Suprapubic skin (tissue), 4 donors: ENCODE measurements around the gene NBEAL1.
"Not testable (repeated sequence)": the region's sequence is repeated elsewhere in the genome, so short reads cannot be mapped to it uniquely, and the experiment has no call there.

Source experiments
- POLR2A ChIP-seq, 2 donors: fragments of 450-650 bp; IDR thresholded peaks; one replicate each; pipeline ENCODE4 v1.6.1; 2017; ENCODE audit warnings: antibody characterized with exemption in 2 of 2, mild to moderate bottlenecking in 2 of 2, moderate library complexity in 2 of 2
- POLR2AphosphoS5 ChIP-seq, 3 donors: sonication (generic); formaldehyde crosslinking; IDR thresholded peaks; one replicate each; pipeline ENCODE4 v1.6.1; 2017; ENCODE audit warnings: antibody characterized with exemption in 3 of 3
- TF ChIP-seq, protein P1 (sequence below), 2 donors: fragments of 200-600 bp in 1 of 2; fragments of 450-650 bp in 1 of 2; sonication (generic) in 1 of 2; IDR thresholded peaks; one replicate each; pipeline ENCODE4 v1.5.1; 2016 to 2019; ENCODE audit warnings: antibody characterized with exemption in 2 of 2, mild to moderate bottlenecking in 1 of 2, moderate library complexity in 1 of 2

DNA sequence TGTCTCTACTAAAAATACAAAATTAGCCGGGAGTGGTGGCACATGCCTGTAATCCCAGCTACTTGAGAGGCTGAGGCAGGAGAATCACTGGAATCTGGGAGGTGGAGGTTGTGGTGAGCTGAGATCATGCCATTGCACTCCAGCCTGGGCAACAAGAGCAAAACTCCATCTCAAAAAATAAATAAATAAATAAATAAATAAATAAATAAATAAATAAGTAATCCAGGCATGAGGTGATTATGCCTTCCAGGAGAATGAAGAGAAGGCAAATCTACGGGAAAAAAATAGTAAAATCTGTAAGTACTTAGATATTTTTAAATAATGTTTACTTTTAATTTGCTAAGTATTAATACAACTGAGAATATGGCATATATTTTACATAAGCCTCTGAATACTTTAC is 45.3 kb upstream of the NBEAL1 start:
- TF ChIP-seq, protein P1, sequence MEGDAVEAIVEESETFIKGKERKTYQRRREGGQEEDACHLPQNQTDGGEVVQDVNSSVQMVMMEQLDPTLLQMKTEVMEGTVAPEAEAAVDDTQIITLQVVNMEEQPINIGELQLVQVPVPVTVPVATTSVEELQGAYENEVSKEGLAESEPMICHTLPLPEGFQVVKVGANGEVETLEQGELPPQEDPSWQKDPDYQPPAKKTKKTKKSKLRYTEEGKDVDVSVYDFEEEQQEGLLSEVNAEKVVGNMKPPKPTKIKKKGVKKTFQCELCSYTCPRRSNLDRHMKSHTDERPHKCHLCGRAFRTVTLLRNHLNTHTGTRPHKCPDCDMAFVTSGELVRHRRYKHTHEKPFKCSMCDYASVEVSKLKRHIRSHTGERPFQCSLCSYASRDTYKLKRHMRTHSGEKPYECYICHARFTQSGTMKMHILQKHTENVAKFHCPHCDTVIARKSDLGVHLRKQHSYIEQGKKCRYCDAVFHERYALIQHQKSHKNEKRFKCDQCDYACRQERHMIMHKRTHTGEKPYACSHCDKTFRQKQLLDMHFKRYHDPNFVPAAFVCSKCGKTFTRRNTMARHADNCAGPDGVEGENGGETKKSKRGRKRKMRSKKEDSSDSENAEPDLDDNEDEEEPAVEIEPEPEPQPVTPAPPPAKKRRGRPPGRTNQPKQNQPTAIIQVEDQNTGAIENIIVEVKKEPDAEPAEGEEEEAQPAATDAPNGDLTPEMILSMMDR (IDR thresholded peaks at IDR 0.05) = not testable (repeated sequence)
- not testable (repeated sequence) for TF ChIP-seq POLR2A, POLR2AphosphoS5 (IDR thresholded peaks at IDR 0.05)
